HG03060 (cell line): ENCODE data around the gene KLHL26.

Experiments
- ATAC-seq: cut with Tn5 transposase; IDR thresholded peaks from one replicate; pipeline ENCODE4 v1.9.1; 2021; ENCODE audit warnings: low read depth, moderate number of reproducible peaks; ENCODE audit not compliant: unreplicated experiment

Gene KLHL26

GRCh38 chr19:18646535-18647370 lies 9.9 kb downstream of the KLHL26 start:
- ATAC-seq, result no peak

GRCh38 chr19:18647371-18647767 lies 10.5 kb downstream of the KLHL26 start:
- no peak for ATAC-seq

- ATAC-seq, result no peak
These were observed 11.0 kb downstream of the KLHL26 start for GRCh38 chr19:18647807-18648206.

GRCh38 chr19:18648973-18649315 lies 12.1 kb downstream of the KLHL26 start:
- no peak for ATAC-seq

- ATAC-seq, result no peak
These were observed 12.7 kb downstream of the KLHL26 start for GRCh38 chr19:18649371-18650020.

- no peak for ATAC-seq
These were observed 13.2 kb downstream of the KLHL26 start for GRCh38 chr19:18650021-18650390.

GRCh38 chr19:18650468-18651041 lies 13.7 kb downstream of the KLHL26 start:
- no peak for ATAC-seq

GRCh38 chr19:18651300-18651699 lies 14.5 kb downstream of the KLHL26 start:
- no peak for ATAC-seq

- no peak for ATAC-seq
These were observed 14.9 kb downstream of the KLHL26 start for GRCh38 chr19:18651733-18652132.

- ATAC-seq, result no peak
These were observed 17.0 kb downstream of the KLHL26 start for GRCh38 chr19:18653853-18654252.

- ATAC-seq, result no peak
These were observed 17.6 kb downstream of the KLHL26 start for GRCh38 chr19:18654469-18654868.

- ATAC-seq, result no peak
These were observed 18.5 kb downstream of the KLHL26 start for GRCh38 chr19:18655173-18655844.

- no peak for ATAC-seq
These were observed 19.7 kb downstream of the KLHL26 start for GRCh38 chr19:18656337-18657086.

- no peak for ATAC-seq
These were observed 20.9 kb downstream of the KLHL26 start for GRCh38 chr19:18657590-18658365.

GRCh38 chr19:18658366-18658855 lies 21.6 kb downstream of the KLHL26 start:
- no peak for ATAC-seq

- no peak for ATAC-seq
These were observed 22.6 kb downstream of the KLHL26 start for GRCh38 chr19:18659281-18660050.

- no peak for ATAC-seq
These were observed 23.5 kb downstream of the KLHL26 start for GRCh38 chr19:18660051-18660910.
